Ascending aorta (tissue), 2 donors: Measurements from ENCODE around the gene CD52. TPM values are rescaled to one million over a fixed set of nuclear protein-coding genes. Genes with fewer than 3 reads are reported as not detected.

ENCODE experiments used
- DNase-seq, 2 donors: peaks; one replicate each; pipeline ENCODE4 v3.0.0-alpha.2; 2019; ENCODE audit warnings: low spot score in 2 of 2
- H3K27ac ChIP-seq, 2 donors: fragments of 200-600 bp; sonication (generic); one replicate each; pipeline ENCODE4 v1.5.1; 2016 to 2017; ENCODE audit warnings: mild to moderate bottlenecking in 1 of 2
- H3K27me3 ChIP-seq: fragments of 200-600 bp; sonication (generic); one replicate; pipeline ENCODE4 v1.5.1; 2017
- H3K36me3 ChIP-seq, 2 donors: fragments of 200-600 bp; sonication (generic); one replicate each; pipeline ENCODE4 v1.5.1; 2016
- H3K4me1 ChIP-seq, 2 donors: fragments of 200-600 bp; sonication (generic); one replicate each; pipeline ENCODE4 v1.5.1; 2016 to 2017; ENCODE audit warnings: mild to moderate bottlenecking in 1 of 2
- H3K4me3 ChIP-seq, 2 donors: fragments of 200-600 bp; sonication (generic); one replicate each; pipeline ENCODE4 v1.5.1; 2016 to 2017; ENCODE audit warnings: mild to moderate bottlenecking in 1 of 2
- H3K9me3 ChIP-seq, 2 donors: fragments of 200-600 bp; sonication (generic); one replicate each; pipeline ENCODE4 v1.5.1; 2016
- CTCF ChIP-seq, 3 experiments: fragments of 200-600 bp in 2 of 3; fragments of 450-650 bp in 1 of 3; sonication (generic) in 2 of 3; IDR thresholded peaks; one replicate each; pipeline ENCODE4 v1.5.1; 2016 to 2019; ENCODE audit warnings: antibody characterized with exemption in 3 of 3, mild to moderate bottlenecking in 1 of 3, moderate library complexity in 1 of 3
- intact Hi-C: fragments of 100-400 bp; cut with DNase I; formaldehyde crosslinking; loops from one replicate; pipeline ENCODE4 v1.15.1; 2023
- total RNA-seq: library from RNA; depleted of rRNA; stranded (reverse); fragments of >200 nt; gene quantifications from one replicate; pipeline ENCODE4 v1.1.0, GENCODE V29; 2016

The CD52 gene
- total RNA-seq, 1 donor from 2014 or later: not detected

- intact Hi-C loops: no loop called here
- Histone ChIP-seq H3K36me3 (no peaks in the 10 kb centered on the region), H3K27me3 (no peaks in the 10 kb centered on the region), H3K4me3 (no peak overlapping the region), H3K4me1 (no peaks in the 10 kb centered on the region), H3K9me3 (no peaks in the 10 kb centered on the region), H3K27ac (no peak overlapping the region)
- no peak for TF ChIP-seq CTCF (IDR thresholded peaks at IDR 0.05)
- no peak for DNase-seq
Observed at GRCh38 chr1:26368486-26368885, 50.7 kb downstream of the CD52 start.

Other genes with a start within 250 kb of the CD52 start
- 4.0 TPM for gene PDIK1L, start 206.1 kb upstream of the CD52 start, total RNA-seq
- 60.0 TPM for gene FAM110D, start 158.9 kb upstream of the CD52 start, total RNA-seq
- not detected for gene C1orf232, start 149.0 kb upstream of the CD52 start, total RNA-seq
- 90.0 TPM for gene ZNF593, start 148.1 kb upstream of the CD52 start, total RNA-seq
- not detected for gene ZNF593OS, start 146.1 kb upstream of the CD52 start, total RNA-seq
- not detected for gene CNKSR1, start 140.5 kb upstream of the CD52 start, total RNA-seq
- not detected for gene CATSPER4, start 127.4 kb upstream of the CD52 start, total RNA-seq
- 5.0 TPM for gene CEP85, start 83.8 kb upstream of the CD52 start, total RNA-seq
- 228 TPM for gene SH3BGRL3, start 37.9 kb upstream of the CD52 start, total RNA-seq
- gene UBXN11, start 11.3 kb upstream of the CD52 start, total RNA-seq: 14.5 TPM
- not detected for gene CRYBG2, start 36.2 kb downstream of the CD52 start, total RNA-seq
- not detected for gene ZNF683, start 54.8 kb downstream of the CD52 start, total RNA-seq
- gene LIN28A, start 92.9 kb downstream of the CD52 start, total RNA-seq: not detected
- gene DHDDS, start 114.4 kb downstream of the CD52 start, total RNA-seq: 54.2 TPM
- gene HMGN2, start 154.5 kb downstream of the CD52 start, total RNA-seq: 97.7 TPM
- 9.6 TPM for gene RPS6KA1, start 211.8 kb downstream of the CD52 start, total RNA-seq